Activated CD4-positive, CD25-positive, alpha-beta regulatory T cell treated with anti-CD3 and anti-CD28 coated beads, Interleukin-2, amount 50 U/mL, for 24 hours (primary cell): ENCODE results near the gene RALY.
"Not testable (repeated sequence)": the region's sequence is repeated elsewhere in the genome, so short reads cannot be mapped to it uniquely, and the experiment has no call there.

Experiments used
- ATAC-seq, 2 donors: fragments of 150-1000 bp; cut with Tn5 transposase; one replicate each; pipeline ENCODE4 v1.10.0; 2021; ENCODE audit warnings: mild to moderate bottlenecking in 1 of 2, moderate library complexity in 1 of 2

Gene RALY

GRCh38 chr20:34016736-34017135 lies 23.0 kb downstream of the RALY start:
- no peak for ATAC-seq

- ATAC-seq = no peak
Measured at GRCh38 chr20:34017610-34018009, 23.9 kb downstream of the RALY start.

GRCh38 chr20:34018166-34018565 lies 24.5 kb downstream of the RALY start:
- no peak for ATAC-seq

DNA sequence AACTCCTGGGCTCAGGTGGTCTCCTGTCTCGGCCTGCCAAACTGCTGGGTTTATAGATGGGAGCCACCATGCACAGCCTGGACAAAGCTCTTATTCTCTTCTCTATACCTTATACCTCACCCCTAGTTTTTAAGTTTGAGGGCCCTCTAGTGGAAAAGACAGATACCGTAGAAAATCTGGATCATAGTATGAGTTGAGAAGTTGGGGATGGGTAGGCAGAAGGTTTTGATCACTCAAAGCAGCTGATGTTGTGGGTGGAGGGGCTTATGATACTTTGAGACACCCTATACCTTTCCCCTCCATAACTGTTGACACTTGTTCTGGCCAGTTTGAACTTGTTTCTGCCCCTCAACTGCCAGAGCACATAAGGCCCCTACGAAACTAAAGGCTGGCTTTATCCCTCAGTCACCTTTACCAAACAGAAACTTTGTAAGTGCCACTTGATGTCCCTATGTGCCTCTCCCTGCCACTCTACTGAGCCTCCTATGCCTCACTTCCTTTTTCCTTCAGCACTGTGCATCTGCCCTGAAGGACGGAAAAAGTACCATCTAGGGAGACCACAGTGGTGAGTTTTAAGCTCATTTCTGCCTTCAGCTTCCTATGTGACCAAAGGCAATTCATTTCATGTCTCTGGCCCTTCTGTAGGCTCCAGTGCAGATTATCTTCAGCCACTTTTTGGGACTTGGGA lies 28.6 kb downstream of the RALY start:
- ATAC-seq = peak; percentile 51 to 77

DNA sequence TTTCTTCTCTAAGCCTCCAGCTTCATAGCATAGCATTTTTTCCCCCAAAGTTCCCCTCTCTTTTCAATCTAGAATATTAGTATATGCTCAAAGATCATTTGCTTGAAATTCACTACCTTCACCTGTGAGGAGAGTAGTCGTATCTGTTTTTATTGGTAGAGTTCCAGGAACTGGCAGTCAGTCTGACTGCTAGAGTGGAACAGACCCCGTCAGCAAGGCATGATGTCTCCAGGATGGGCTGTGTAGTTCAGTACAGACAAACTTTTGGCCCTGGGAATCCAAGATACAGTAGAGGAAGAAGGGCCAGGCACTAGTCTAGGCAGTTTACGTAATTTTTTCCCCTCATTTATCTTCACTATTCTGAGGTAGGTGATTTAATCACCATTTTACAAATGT lies 29.1 kb downstream of the RALY start:
- ATAC-seq = no peak

DNA sequence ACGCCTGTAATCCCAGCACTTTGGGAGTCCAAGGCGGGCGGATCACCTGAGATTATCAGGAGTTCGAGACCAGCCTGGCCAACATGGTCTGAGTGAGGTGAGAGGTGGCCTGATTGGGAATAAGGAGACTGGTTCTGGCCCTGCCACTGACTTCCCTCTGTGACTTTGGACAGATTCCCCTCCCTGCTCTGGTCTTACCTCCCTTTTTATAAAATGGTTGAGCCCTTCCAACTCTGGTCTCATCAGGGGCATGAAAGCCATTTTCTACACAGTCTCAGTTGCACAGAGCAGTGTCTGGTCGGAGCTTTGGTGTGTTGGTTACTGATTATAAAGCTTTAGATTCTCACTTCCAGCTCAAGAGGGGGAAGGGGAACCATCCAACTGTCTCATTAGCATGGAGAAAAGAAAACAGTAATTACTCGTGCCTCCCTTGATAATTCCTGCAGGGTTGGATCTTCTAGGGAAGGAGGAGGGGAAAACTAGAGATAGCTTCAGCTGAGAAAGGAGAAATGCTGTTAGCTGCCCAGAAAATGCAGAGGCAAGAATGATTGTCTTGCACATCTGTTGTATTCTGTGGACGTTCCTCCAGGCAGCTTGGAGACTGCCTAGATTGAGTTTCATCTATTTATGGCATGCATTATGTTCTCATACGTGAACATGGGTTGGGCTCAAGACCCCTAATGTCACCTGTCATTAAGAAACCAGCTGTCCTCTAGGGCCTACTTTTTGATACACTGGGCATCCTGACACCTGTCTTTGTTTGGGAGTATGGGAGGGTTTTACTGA lies 30.4 kb downstream of the RALY start:
- no peak for ATAC-seq

GRCh38 chr20:34024723-34025351 lies 31.1 kb downstream of the RALY start:
- no peak for ATAC-seq

DNA sequence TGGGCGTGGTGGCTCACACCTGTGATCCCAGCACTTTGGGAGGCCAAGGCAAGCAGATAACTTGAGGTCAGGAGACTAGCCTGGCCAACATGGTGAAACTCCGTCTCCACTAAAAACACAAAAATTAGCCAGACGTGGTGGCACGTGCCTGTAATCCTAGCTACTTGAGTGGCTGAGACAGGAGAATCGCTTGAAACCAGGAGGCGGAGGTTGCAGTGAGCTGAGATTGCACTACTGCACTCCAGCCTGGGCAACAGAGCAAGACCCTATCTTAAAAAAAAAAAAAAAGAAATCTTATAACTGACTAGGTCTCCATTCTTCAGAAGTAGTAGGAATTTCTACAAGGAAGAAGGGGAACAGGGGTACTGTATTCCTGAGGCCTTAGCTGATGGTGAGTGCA lies 34.3 kb downstream of the RALY start:
- not testable (repeated sequence) for ATAC-seq

DNA sequence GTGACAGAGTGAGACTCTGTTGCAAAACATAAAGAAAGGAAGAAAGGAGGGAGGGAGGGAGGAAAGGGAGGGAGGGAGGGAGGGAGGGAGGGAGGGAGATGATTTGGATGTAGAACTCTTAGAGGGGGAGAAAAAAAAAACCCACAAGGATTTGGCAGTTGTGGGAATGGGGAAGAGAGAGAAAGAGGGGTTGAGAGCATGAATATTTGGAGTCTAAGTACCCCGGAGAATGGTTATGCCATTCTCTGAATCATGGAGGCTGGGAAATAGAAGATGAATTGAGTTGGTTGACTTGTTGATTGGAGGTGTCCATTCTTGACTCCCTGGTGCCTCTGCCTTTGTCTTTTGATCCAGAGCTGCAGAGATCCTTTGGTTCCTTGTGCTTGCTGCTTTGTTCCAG lies 35.7 kb downstream of the RALY start:
- ATAC-seq = no peak

DNA sequence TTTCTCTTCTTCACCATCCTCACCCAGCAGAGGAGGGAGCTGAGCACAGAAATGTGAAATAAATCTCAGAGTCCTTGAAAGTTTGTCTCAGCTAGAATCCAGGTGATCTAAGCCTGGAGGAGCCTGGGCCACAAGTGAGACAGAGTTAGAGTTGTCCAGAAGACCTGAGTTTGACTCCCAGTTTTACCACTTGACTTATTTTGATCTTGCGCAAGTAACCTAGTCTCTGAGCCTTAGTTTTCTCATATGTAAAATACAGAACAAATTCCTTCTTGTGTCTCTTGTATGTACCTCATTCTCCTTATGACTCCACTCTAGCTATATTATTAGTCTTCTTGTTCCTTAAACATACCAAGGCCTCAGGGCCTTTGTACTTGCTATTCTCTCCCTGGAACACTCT lies 36.7 kb downstream of the RALY start:
- no peak for ATAC-seq

GRCh38 chr20:34033903-34034302 lies 40.2 kb downstream of the RALY start:
- ATAC-seq = no peak

- peak; percentile 99 to 100 for ATAC-seq
Measured at GRCh38 chr20:34037121-34037520, 43.4 kb downstream of the RALY start.

- ATAC-seq = no peak
Measured at GRCh38 chr20:34037767-34038166, 44.1 kb downstream of the RALY start.

DNA sequence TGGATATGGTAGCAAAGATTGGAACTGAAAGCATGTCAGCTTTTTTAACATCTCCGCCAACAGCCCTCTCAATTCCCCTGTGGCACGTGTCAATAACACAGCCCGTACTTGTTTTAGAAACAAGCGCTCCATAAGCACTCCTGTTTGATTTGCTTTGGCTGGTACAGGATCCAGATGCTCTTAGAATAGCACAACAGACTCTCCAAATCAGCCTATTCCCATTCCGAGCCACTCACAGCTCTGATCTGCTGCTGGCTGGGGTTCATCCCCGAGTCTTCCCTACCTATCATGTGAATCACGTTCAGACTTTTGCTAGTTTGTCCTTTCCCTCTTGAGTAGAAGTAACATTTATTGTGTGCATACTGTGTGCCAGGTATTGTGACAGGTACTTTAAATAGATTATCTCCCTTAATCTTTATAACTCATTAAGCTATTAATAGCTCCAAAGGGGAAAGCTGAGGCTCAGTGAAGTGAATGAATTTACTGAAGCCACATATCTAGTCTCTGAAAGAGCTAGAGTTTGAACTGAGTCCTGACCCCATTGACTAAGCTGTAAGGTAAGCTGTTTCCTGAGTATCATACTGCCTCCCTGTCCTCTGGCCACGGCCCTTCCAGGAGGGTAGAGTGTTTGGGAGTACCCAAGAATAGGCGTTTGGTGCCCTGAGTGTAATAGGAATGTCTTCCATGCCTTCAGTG lies 46.7 kb downstream of the RALY start:
- ATAC-seq = no peak

DNA sequence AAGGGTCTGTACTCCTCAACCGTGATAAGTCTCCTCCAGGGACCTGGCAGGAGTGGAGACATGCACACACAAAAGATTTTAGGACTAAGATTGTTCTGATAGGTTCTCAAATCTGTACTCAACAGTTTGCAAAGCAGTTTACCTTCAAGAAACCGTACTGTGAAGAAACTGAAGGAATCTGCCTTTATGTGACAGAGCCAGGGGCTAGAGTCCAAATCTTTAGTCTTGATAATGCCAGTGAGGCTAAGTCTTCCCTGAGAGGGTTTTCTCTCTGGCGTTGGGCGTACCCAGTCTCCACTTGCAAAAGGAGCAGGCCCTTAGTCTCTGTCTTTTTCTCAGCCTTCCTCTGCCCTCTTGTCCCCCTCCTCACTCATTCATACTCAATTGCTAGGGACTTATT lies 47.5 kb downstream of the RALY start:
- ATAC-seq = no peak

DNA sequence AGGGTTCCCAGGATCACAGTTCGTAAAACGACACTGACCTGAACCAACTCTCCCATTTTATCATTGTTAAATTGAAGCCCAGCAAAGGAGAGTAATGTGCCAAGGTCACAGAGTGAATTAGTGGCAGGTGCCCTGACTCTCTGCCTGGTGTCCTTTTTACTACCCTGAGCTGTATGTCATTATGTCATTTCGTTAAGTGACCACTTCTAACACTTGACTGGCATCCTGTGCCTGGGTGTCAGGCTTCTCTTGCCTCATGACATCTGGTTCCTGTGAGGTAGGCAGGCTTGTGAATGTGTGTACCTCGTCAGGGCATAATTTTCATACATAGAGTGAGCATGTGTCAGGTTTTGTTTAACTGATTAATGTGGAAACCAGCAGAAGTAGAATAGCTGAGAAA lies 48.6 kb downstream of the RALY start:
- ATAC-seq = no peak

DNA sequence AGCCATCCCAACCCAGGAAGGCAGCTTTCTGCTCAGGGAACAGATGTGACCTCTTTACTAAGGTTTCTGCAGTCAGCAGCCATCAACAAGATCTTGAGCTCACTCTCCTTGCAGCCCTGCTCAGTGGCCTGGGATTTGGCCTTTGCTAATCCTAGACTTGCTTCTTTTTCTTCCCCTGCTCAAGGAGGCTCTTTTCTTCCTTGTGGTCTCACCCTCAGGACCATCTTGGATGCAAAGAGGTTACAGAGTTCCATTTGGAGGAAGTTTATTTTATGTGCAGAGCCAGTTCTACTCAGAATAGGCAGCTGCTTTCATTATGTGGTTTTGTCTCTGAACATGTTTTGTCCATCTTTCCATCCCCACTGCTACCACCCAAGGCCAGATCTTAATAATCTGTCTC lies 49.3 kb downstream of the RALY start:
- ATAC-seq = no peak

DNA sequence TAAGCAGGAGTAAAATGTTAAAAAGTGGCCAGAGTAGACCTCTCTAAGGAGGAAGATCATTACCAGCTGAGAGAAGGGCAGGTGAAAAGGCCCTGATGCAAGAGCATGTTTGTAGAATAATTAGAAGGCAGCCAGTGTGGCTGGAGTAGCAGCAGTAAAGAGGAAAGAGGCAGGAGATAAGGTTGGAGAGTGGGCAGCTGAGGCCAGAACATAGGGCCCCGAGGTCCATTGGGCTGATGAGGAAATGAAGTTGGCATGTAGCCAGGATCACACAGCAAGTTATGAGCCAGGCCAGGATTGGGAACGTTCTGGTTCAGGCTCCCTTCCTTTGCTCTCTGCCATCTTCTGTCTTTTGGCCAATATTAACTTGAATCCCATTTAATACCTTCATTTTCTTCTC lies 51.6 kb downstream of the RALY start:
- no peak for ATAC-seq

DNA sequence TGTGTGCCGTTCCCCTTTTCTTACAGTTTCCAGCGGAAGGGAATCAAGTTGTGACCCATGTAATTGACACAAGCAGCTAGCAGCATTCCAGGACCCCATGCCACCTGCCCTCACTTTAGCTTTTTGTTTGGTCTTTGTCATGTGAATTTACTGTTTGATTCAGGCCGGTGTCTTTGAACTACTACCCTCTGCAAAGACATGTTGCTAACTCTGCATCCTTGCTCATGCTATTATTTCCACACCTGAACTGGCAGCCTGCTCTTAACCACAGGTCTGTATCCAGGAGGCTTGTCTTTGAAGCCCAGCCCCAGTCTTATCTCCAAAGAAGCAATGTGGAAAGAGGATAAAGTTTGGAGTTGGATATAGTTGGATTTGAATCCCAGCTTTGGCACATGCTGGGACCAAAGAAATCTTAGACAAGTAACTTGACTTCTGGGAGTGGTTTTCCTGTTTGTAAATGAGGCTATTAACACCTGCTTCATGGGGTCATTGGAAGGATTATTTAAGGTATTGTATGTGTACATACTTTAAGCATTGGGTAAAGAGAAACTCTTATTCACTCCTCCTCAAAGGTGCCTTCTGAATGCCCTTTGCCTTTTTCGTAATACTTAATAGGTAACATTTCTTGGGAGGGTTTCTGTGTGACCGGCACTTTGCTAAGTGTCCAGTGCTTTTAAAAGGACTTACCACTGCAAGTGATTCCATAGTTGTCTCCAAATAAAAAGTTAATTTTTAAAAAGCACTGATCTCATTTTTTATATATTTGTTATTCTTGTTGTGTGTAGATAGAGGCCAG lies 52.4 kb downstream of the RALY start:
- no peak for ATAC-seq

GRCh38 chr20:34047010-34047687 lies 53.4 kb downstream of the RALY start:
- ATAC-seq = no peak

DNA sequence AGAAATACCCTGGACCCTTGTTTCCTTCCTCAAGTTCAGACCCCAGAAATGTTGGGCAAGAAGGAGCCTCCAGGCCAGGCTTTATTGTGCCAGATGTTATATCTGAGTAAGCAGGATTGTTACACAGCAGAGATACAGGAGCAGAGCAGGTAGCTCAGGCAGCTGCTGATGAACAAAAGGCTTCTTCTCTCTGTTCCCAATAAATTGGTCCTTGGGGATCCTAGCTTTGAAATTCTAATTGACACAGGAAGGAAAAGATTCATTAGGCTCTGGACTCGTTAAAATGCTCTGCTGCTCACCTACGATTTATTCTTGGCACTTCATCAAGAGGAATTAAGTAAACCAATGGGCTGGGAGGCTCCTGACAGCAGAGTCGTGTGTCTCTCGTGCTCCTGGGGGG lies 54.2 kb downstream of the RALY start:
- ATAC-seq = no peak

GRCh38 chr20:34049389-34049788 lies 55.7 kb downstream of the RALY start:
- peak in 1 of 2 donors; percentile 33 for ATAC-seq
